HepG2 (cell line): ENCODE data around the gene OVOL2. TPM values are rescaled to one million over a fixed set of nuclear protein-coding genes. Genes with fewer than 3 reads are reported as not detected.

ENCODE experiments used
- ATF6 ChIP-seq: sonication (generic); formaldehyde crosslinking; conservative IDR thresholded peaks from 2 replicates; pipeline ENCODE4 v1.4.0; 2020; ENCODE audit warnings: missing genetic modification reagents
- HIVEP1 ChIP-seq: sonication (generic); formaldehyde crosslinking; IDR thresholded peaks from 2 replicates; pipeline ENCODE4 v1.4.0; 2020; ENCODE audit warnings: mild to moderate bottlenecking, missing genetic modification reagents
- HNRNPLL ChIP-seq: fragments of 200-400 bp; formaldehyde crosslinking; IDR thresholded peaks from 2 replicates; pipeline ENCODE4 v1.6.1; 2017; ENCODE audit warnings: mild to moderate bottlenecking, low read depth, low read length; ENCODE audit not compliant: poor library complexity, severe bottlenecking
- ISX ChIP-seq: sonication (generic); formaldehyde crosslinking; conservative IDR thresholded peaks from 2 replicates; pipeline ENCODE4 v1.5.0; 2020; ENCODE audit warnings: missing genetic modification reagents
- MLLT10 ChIP-seq: sonication (generic); formaldehyde crosslinking; IDR thresholded peaks from 2 replicates; pipeline ENCODE4 v1.4.0; 2020; ENCODE audit warnings: missing genetic modification reagents
- MXD4 ChIP-seq: IDR thresholded peaks from 2 replicates; pipeline ENCODE4 v1.6.1; 2016; ENCODE audit warnings: mild to moderate bottlenecking, missing biosample characterization, missing genetic modification reagents
- PHF8 ChIP-seq: sonication (generic); formaldehyde crosslinking; IDR thresholded peaks from 2 replicates; pipeline ENCODE4 v1.5.0; 2020; ENCODE audit warnings: missing genetic modification reagents
- RAD21 ChIP-seq: fragments of 450-650 bp; formaldehyde crosslinking; IDR thresholded peaks from 2 replicates; pipeline ENCODE4 v1.5.0; 2020; ENCODE audit warnings: mild to moderate bottlenecking
- ZBTB14 ChIP-seq: sonication (generic); formaldehyde crosslinking; IDR thresholded peaks from 2 replicates; pipeline ENCODE4 v1.4.0; 2020; ENCODE audit warnings: missing genetic modification reagents
- ZBTB44 ChIP-seq: sonication (generic); formaldehyde crosslinking; IDR thresholded peaks from 2 replicates; pipeline ENCODE4 v1.4.0; 2020; ENCODE audit warnings: missing genetic modification reagents
- ZBTB7B ChIP-seq: sonication (generic); formaldehyde crosslinking; IDR thresholded peaks from 2 replicates; pipeline ENCODE4 v1.4.0; 2020; ENCODE audit warnings: missing genetic modification reagents
- ZNF318 ChIP-seq: sonication (generic); formaldehyde crosslinking; IDR thresholded peaks from 2 replicates; pipeline ENCODE4 v1.4.0; 2020; ENCODE audit warnings: mild to moderate bottlenecking, missing genetic modification reagents
- ZNF503 ChIP-seq: sonication (generic); formaldehyde crosslinking; IDR thresholded peaks from 2 replicates; pipeline ENCODE4 v1.4.0; 2020; ENCODE audit warnings: missing genetic modification reagents
- polyA plus RNA-seq, 8 experiments: library from polyadenylated mRNA; depleted of rRNA in 3 of 8; stranded (reverse) in 7 of 8; unstranded in 1 of 8; fragments of >200 nt; fragmentation: Illumina TruSeq in 4 of 8; extraction: Trizol in 4 of 8; gene quantifications; 2 replicates each; pipeline versions ENCODE4 v1.2.1 to v1.2.3, GENCODE V29; 2011 to 2016; ENCODE audit warnings: low read depth in 4 of 8, missing spikeins in 1 of 8, mixed read lengths in 1 of 8; ENCODE audit not compliant: insufficient read depth in 1 of 8
- total RNA-seq, 5 experiments: library from RNA; depleted of rRNA; stranded (reverse); fragments of >200 nt; fragmentation: Illumina TruSeq; extraction: Trizol; gene quantifications; 2 replicates each; pipeline ENCODE4 v1.2.3, GENCODE V29; 2016; ENCODE audit warnings: low read depth in 1 of 5

The OVOL2 gene
- total and polyA plus RNA-seq, 2 of the 13 experiments (the other 11 are each of a cell fraction or from before 2014, with no cell fraction given), result 0.20 to 0.31 TPM

- no peak for TF ChIP-seq RAD21 (CRISPR knock-in tag)
- peak; percentile 17; the same call in 1 of the 2 replicates for TF ChIP-seq ZBTB7B (CRISPR knock-in tag)
- no peak for TF ChIP-seq MLLT10 (CRISPR knock-in tag)
- TF ChIP-seq ISX (CRISPR knock-in tag), result no peak
- no peak for TF ChIP-seq HIVEP1
- no peak for TF ChIP-seq ZNF318 (CRISPR knock-in tag)
- no peak for TF ChIP-seq MXD4
- TF ChIP-seq ZBTB14 (CRISPR knock-in tag), result no peak
- TF ChIP-seq HNRNPLL, result no peak
- no peak for TF ChIP-seq ZBTB44 (CRISPR knock-in tag)
- TF ChIP-seq ZNF503 (CRISPR knock-in tag), result no peak
- TF ChIP-seq ATF6 (CRISPR knock-in tag), result no peak
- no peak for TF ChIP-seq PHF8 (CRISPR knock-in tag)
Measured at GRCh38 chr20:18056174-18057100, 1.3 kb downstream of the OVOL2 start (continued).
